DOHH2 (cell line): ENCODE results near the gene RAP2B.
"Not testable (repeated sequence)": the region's sequence is repeated elsewhere in the genome, so short reads cannot be mapped to it uniquely, and the experiment has no call there.

Experiments
- H3F3A ChIP-seq: fragments of 200-600 bp; sonication (generic), shearing (Covaris generic); 2 replicates; pipeline ENCODE4 v1.6.0; 2016; ENCODE audit warnings: antibody characterized with exemption, mild to moderate bottlenecking; ENCODE audit not compliant: control insufficient read depth, insufficient read depth
- H3K27ac ChIP-seq: fragments of 200-600 bp; sonication (generic); 2 replicates; pipeline ENCODE4 v1.5.1; 2014; ENCODE audit warnings: low read depth, mild to moderate bottlenecking, low read length, moderate library complexity
- H3K27me3 ChIP-seq: fragments of 200-600 bp; sonication (generic); 2 replicates; pipeline ENCODE4 v1.6.1; 2014; ENCODE audit warnings: mild to moderate bottlenecking, low read length, mixed read lengths; ENCODE audit not compliant: control insufficient read depth
- H3K36me3 ChIP-seq: fragments of 200-600 bp; sonication (generic); 2 replicates; pipeline ENCODE4 v1.6.1; 2014; ENCODE audit warnings: mild to moderate bottlenecking, low read length, moderate library complexity, mixed read lengths; ENCODE audit not compliant: control insufficient read depth
- H3K4me1 ChIP-seq: fragments of 200-600 bp; sonication (generic); 2 replicates; pipeline ENCODE4 v1.6.1; 2014; ENCODE audit warnings: mild to moderate bottlenecking, low read length, mixed read lengths; ENCODE audit not compliant: control insufficient read depth
- H3K4me2 ChIP-seq: fragments of 200-600 bp; sonication (generic); 2 replicates; pipeline ENCODE4 v1.6.0; 2014; ENCODE audit warnings: mild to moderate bottlenecking, low read length, moderate library complexity
- H3K4me3 ChIP-seq: fragments of 200-600 bp; sonication (generic); 2 replicates; pipeline ENCODE4 v1.5.1; 2014; ENCODE audit warnings: mild to moderate bottlenecking, low read length, mixed read lengths
- H3K79me2 ChIP-seq: fragments of 200-600 bp; sonication (generic); 2 replicates; pipeline ENCODE4 v1.6.1; 2014; ENCODE audit warnings: mild to moderate bottlenecking, low read length, mixed read lengths; ENCODE audit not compliant: control insufficient read depth
- H3K9me2 ChIP-seq: fragments of 200-600 bp; sonication (generic); replicated peaks from 2 replicates; pipeline ENCODE4 v1.6.1; 2014; ENCODE audit warnings: mild to moderate bottlenecking, low read length, mixed read lengths; ENCODE audit not compliant: control insufficient read depth
- H3K9me3 ChIP-seq: fragments of 200-600 bp; sonication (generic); 2 replicates; pipeline ENCODE4 v1.6.1; 2014; ENCODE audit warnings: antibody characterized with exemption, low read length, mixed read lengths; ENCODE audit not compliant: control insufficient read depth, insufficient read depth
- H4K20me1 ChIP-seq: fragments of 200-600 bp; sonication (generic); 2 replicates; pipeline ENCODE4 v1.6.0; 2014; ENCODE audit warnings: low read depth, mild to moderate bottlenecking, antibody characterized with exemption, low read length, moderate library complexity; ENCODE audit not compliant: control insufficient read depth, insufficient read depth
- EZH2phosphoT487 ChIP-seq: fragments of 200-600 bp; sonication (generic); IDR thresholded peaks from 2 replicates; pipeline ENCODE4 v1.6.1; 2017; ENCODE audit warnings: borderline replicate concordance, mild to moderate bottlenecking, antibody characterized with exemption, low read length, moderate library complexity, mixed read lengths
- TF ChIP-seq, protein P1 (sequence below): fragments of 200-600 bp; sonication (generic); IDR thresholded peaks from one replicate; pipeline ENCODE4 v1.5.1; 2014; ENCODE audit warnings: antibody characterized with exemption, mild to moderate bottlenecking, low read depth, low read length; ENCODE audit not compliant: poor library complexity, severe bottlenecking

Gene RAP2B

DNA sequence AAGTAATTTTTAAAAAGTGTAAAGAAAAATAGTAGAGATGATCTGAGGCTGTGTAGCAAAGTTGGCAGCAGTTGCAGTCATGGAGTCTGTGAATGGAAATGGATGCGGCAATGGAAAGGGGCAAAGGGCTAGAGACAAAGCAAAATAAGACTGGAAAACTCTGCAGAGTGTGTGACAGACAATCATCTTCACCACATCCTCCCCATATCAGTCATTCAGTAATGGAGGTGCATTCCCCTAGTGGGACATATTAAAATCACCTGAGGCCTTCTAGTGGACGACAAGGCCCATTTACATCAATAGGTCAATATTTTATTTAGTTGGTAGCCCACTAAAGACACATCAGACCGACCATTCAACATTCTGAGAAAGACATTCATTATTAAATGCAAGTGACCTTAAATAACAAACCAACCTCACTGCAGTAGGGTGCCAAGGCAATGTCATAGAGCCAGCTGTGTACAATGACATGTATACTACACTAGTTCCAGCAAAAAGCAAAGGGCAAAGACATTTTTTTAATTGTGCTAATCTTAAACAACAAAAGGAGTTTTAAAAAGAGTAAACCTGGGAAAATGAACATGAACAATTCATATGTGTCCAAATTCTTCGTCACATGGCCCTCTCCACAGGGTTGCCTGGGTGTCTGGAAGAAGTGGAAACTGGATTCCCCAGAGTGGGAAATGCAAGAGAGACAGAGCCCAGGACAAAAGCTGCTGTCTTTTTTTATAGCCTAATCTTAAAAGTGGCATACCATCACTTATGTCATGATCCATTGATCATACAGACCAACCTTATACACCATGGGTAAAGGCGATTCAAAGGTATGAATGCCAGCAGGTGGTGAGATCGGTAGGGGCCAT lies 15.6 kb upstream of the RAP2B start:
- no peaks in the 10 kb centered on the region for H4K20me1 ChIP-seq
- TF ChIP-seq, protein P1, sequence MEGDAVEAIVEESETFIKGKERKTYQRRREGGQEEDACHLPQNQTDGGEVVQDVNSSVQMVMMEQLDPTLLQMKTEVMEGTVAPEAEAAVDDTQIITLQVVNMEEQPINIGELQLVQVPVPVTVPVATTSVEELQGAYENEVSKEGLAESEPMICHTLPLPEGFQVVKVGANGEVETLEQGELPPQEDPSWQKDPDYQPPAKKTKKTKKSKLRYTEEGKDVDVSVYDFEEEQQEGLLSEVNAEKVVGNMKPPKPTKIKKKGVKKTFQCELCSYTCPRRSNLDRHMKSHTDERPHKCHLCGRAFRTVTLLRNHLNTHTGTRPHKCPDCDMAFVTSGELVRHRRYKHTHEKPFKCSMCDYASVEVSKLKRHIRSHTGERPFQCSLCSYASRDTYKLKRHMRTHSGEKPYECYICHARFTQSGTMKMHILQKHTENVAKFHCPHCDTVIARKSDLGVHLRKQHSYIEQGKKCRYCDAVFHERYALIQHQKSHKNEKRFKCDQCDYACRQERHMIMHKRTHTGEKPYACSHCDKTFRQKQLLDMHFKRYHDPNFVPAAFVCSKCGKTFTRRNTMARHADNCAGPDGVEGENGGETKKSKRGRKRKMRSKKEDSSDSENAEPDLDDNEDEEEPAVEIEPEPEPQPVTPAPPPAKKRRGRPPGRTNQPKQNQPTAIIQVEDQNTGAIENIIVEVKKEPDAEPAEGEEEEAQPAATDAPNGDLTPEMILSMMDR = no peak
- no peak for TF ChIP-seq EZH2phosphoT487
- no peaks in the 10 kb centered on the region for H3K36me3 ChIP-seq
- no peaks in the 10 kb centered on the region for H3K4me1 ChIP-seq
- no peak overlapping the region for H3K4me3 ChIP-seq
- H3K9me3 ChIP-seq = no peaks in the 10 kb centered on the region
- no peak overlapping the region for H3K4me2 ChIP-seq
- H3K9me2 ChIP-seq = no peaks in the 10 kb centered on the region
- H3K79me2 ChIP-seq = no peaks in the 10 kb centered on the region
- no peak overlapping the region for H3K27ac ChIP-seq
- no peaks in the 10 kb centered on the region for H3K27me3 ChIP-seq
- no peaks in the 10 kb centered on the region for H3F3A ChIP-seq

DNA sequence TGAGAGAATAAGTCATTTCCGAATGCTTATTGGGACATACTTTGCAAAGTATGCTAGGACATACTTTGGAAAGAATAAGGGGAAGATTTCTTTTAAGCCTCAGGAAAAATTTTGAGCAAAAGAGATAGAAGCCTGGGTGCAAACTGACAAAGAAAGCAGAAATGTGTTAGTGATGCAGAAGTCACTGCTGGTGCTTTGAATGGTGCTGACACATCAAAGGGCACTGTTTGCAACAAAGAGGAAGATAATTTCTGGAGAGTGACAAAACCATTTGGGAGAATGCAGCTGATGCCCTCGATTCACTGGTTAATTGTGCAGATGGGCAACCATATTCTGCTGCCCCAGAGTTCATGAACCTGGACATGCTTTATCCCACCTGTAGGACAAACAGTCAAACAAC lies 11.0 kb upstream of the RAP2B start:
- Histone ChIP-seq H4K20me1 (no peaks in the 10 kb centered on the region), H3K4me1 (no peaks in the 10 kb centered on the region), H3K9me2 (no peaks in the 10 kb centered on the region), H3K4me2 (no peak overlapping the region), H3F3A (no peaks in the 10 kb centered on the region), H3K27me3 (no peaks in the 10 kb centered on the region), H3K9me3 (no peaks in the 10 kb centered on the region), H3K4me3 (no peak overlapping the region), H3K27ac (no peak overlapping the region), H3K79me2 (no peaks in the 10 kb centered on the region), H3K36me3 (no peaks in the 10 kb centered on the region)
- no peak for TF ChIP-seq EZH2phosphoT487
- TF ChIP-seq, protein P1 = no peak

DNA sequence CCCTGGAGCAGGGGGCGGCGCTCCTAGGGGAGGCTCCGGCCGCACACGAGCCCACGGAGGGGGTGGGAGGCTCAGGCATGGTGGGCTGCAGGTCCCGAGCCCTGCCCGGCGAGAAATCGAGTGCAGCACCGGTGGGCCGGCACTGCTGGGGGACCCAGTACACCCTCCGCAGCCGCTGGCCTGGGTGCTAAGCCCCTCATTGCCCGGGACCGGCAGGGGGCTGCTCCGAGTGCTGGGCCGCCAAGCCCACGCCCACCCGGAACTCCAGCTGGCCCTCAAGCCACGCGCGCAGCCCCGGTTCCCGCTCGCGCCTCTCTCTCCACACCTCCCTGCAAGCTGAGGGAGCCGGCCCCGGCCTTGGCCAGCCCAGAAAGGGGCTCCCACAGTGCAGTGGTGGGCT lies 6.2 kb upstream of the RAP2B start:
- H4K20me1 ChIP-seq, H3K4me3 ChIP-seq, H3K4me2 ChIP-seq, H3K79me2 ChIP-seq, H3K9me3 ChIP-seq, H3K36me3 ChIP-seq, H3K9me2 ChIP-seq, H3K27me3 ChIP-seq, H3F3A ChIP-seq, H3K27ac ChIP-seq, H3K4me1 ChIP-seq: not testable (repeated sequence)

DNA sequence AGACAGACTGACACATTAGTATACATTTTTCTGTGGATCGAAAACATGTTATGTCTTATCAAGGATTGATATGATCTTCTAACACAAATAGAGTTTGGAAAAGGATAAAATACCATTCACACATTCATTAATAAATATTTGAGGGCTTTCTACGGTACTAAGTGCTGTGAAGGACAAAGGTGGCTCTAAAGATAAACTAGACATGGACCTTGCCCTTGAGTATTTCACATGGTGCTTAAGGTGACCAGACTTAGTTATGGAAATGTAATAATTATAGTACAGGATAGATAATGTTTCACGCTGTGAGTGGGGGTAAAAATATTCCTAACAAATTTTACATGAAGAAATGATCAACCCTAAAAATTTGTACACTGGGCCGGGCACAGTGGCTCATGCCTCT lies 3.8 kb upstream of the RAP2B start:
- TF ChIP-seq, protein P1 = no peak
- TF ChIP-seq EZH2phosphoT487 = no peak
- H3K4me3 ChIP-seq = no peak overlapping the region
- H3K9me3 ChIP-seq = no peaks in the 10 kb centered on the region
- peaks cover 5% of the 10 kb centered on the region for H3K4me1 ChIP-seq
- peaks cover 11% of the 10 kb centered on the region for H3K79me2 ChIP-seq
- H3K27me3 ChIP-seq = no peaks in the 10 kb centered on the region
- peaks cover 5% of the 10 kb centered on the region; the same call in 1 of the 2 replicates for H3K36me3 ChIP-seq
- peaks cover 4% of the 10 kb centered on the region; the same call in 1 of the 2 replicates for H3F3A ChIP-seq
- H3K9me2 ChIP-seq = no peaks in the 10 kb centered on the region
- H3K27ac ChIP-seq = no peak overlapping the region
- H3K4me2 ChIP-seq = no peak overlapping the region
- no peaks in the 10 kb centered on the region for H4K20me1 ChIP-seq
